GM19193 (cell line): ENCODE measurements around the gene CCDC30.

ENCODE experiments used
- POLR2A ChIP-seq: IDR thresholded peaks from 4 replicates; pipeline ENCODE4 v1.6.1; 2011; ENCODE audit not compliant: insufficient read depth, insufficient read length; ENCODE audit errors: extremely low read depth

CCDC30 gene

GRCh38 chr1:42477775-42478174 lies 14.7 kb downstream of the CCDC30 start:
- no peak for TF ChIP-seq POLR2A

- no peak for TF ChIP-seq POLR2A
Measured at GRCh38 chr1:42479621-42480020, 16.5 kb downstream of the CCDC30 start.

GRCh38 chr1:42480921-42481320 lies 17.8 kb downstream of the CCDC30 start:
- no peak for TF ChIP-seq POLR2A

- TF ChIP-seq POLR2A, result no peak
Measured at GRCh38 chr1:42482635-42483153, 19.6 kb downstream of the CCDC30 start.

- no peak for TF ChIP-seq POLR2A
Measured at GRCh38 chr1:42484382-42484781, 21.3 kb downstream of the CCDC30 start.

- TF ChIP-seq POLR2A, result no peak
Measured at GRCh38 chr1:42490237-42490636, 27.2 kb downstream of the CCDC30 start.

GRCh38 chr1:42504535-42505128 lies 41.5 kb downstream of the CCDC30 start:
- no peak for TF ChIP-seq POLR2A

GRCh38 chr1:42506576-42506975 lies 43.5 kb downstream of the CCDC30 start:
- no peak for TF ChIP-seq POLR2A

- no peak for TF ChIP-seq POLR2A
Measured at GRCh38 chr1:42518908-42519307, 55.8 kb downstream of the CCDC30 start.

GRCh38 chr1:42523171-42523570 lies 60.1 kb downstream of the CCDC30 start:
- no peak for TF ChIP-seq POLR2A

- TF ChIP-seq POLR2A, result no peak
Measured at GRCh38 chr1:42524330-42524729, 61.2 kb downstream of the CCDC30 start.

GRCh38 chr1:42529724-42530181 lies 66.7 kb downstream of the CCDC30 start:
- no peak for TF ChIP-seq POLR2A

GRCh38 chr1:42531043-42531442 lies 68.0 kb downstream of the CCDC30 start:
- no peak for TF ChIP-seq POLR2A

- TF ChIP-seq POLR2A, result no peak
Measured at GRCh38 chr1:42533101-42533863, 70.2 kb downstream of the CCDC30 start.

- no peak for TF ChIP-seq POLR2A
Measured at GRCh38 chr1:42541104-42541503, 78.0 kb downstream of the CCDC30 start.

GRCh38 chr1:42551180-42551579 lies 88.1 kb downstream of the CCDC30 start:
- no peak for TF ChIP-seq POLR2A

- TF ChIP-seq POLR2A, result no peak
Measured at GRCh38 chr1:42551590-42551989, 88.5 kb downstream of the CCDC30 start.

GRCh38 chr1:42552636-42553035 lies 89.5 kb downstream of the CCDC30 start:
- TF ChIP-seq POLR2A, result no peak
